Stimulated activated CD4-positive, alpha-beta T cell treated with anti-CD3 and anti-CD28 coated beads, Interleukin-12 subunit alpha, Interleukin-12 subunit beta, amount 100 ng/mL, for 48 hours (primary cell): ENCODE results near the gene CISTR.

ENCODE experiments used
- DNase-seq, 3 donors: peaks; one replicate each; pipeline ENCODE4 v3.0.0-alpha.2; 2020; ENCODE audit warnings: low read depth in 2 of 3, low spot score in 1 of 3

The CISTR gene

DNA sequence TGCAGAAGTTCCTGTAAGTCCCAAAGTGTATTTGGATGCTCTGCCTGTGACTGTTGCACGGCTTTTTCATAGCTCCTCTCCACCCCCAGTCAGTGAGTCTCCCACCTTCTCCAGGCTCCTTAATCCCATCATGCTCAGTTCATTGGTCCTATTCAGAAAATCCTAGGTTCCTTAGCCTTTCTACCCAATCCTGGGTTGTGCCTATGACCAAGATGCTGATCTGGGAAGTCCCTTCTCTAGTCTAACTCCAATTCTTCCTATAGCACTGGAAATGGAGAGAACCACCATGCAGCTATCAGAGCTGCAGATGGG, 7.7 kb downstream of the CISTR start:
- no peak for DNase-seq

DNA sequence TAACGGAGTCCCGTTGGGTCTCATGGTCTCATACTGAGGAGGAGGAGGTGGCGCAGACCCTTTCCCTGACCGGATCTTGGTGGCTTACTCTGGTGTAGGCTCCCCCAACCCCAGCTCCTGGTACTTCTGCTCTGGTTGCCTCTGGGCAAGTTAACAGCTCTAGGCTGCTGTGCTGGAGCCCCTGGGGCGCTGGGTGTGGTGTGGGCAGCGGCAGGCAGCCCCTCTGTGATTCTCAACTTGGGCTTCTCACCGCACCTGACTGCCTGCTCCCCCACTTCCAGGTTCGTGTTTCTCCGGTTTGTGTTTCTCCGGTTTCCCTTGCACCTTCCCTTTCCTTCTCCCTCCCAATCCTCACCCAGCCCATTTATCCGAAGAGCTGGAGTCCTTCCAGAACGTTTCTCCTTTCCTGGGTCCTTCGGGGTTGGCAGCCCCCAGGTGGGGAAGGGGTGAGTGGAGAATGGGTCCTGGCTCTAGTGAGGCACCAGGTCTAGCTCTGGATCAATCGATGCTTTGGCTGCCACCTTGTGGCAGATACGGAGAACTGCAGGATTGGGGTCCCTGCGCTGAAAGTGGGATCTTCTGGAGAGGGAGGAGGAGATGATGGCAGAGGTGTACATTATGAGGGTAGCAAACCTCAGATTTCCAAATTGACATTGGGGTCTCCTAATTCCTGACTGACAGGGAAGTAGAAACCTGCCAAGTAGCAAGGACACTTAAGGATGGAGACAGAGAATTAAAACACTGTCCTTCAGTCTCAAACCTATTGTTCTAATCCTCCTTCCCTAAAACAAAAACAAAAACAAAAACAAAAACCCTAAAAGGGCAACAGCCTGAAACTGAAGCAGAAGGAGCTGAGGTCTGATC, 8.3 kb downstream of the CISTR start:
- DNase-seq: peak in 2 of 3 donors; percentile 44 to 66

DNA sequence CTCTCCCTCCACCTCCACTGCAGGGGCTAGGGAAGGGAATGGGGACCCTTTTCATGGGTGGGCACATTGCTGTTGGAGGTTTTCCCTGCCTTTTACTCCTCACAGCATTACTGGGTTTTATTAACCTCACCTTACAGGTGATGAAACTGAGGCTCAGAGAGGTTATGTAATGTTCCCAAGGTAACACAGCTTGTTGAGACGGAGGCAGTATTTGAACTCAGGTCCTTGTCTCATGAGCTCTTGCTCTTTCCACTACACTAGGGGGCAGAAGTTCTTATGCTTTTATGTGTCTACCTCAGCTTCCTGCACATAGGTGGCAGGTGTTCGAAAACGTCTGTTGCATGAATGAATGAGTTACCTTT, 11.7 kb downstream of the CISTR start:
- DNase-seq: no peak

DNA sequence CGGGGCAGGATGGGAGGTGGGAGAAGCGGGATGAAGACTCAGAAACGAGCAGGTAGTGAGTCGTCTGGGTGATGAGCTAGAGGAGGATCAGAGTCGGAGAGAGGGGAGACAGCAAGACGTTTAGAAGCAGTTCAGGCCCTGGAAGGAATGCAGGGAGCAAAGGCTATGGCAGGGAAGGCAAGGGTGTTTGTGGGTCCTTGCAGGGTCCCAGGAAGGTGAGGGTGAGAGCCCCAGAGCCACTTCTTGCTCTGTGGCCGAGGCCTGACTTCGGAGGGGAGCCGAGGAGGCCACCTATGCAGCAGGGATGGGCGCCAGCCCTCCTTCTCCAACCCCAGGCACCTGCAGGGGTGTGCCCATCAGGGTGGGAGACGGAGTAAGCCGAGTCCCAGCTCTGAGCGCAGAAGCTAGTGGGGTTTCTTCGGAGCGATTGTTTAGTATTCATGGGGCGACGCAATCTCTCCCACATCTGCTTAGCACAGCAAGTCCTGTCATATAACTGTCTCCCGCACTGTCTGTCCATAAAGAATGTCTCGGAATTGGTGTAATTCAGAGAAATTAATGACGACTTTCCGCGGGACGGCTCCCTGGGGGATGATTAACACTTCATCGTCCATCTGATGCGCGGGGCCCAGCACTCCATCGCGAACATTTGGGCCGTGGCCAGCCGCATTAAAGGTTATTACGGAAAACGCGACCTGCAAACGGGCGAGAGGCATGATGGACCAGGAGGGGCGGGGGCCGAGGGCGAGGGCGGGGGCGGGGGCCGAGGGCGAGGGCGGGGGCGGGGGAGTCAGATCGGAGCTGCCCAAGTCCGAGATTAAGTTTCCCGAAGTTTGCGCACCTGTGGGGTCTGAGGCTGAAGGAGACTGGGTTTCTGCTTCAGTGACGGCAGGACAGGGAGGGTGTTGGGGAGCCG, 12.3 kb downstream of the CISTR start:
- no peak for DNase-seq

DNA sequence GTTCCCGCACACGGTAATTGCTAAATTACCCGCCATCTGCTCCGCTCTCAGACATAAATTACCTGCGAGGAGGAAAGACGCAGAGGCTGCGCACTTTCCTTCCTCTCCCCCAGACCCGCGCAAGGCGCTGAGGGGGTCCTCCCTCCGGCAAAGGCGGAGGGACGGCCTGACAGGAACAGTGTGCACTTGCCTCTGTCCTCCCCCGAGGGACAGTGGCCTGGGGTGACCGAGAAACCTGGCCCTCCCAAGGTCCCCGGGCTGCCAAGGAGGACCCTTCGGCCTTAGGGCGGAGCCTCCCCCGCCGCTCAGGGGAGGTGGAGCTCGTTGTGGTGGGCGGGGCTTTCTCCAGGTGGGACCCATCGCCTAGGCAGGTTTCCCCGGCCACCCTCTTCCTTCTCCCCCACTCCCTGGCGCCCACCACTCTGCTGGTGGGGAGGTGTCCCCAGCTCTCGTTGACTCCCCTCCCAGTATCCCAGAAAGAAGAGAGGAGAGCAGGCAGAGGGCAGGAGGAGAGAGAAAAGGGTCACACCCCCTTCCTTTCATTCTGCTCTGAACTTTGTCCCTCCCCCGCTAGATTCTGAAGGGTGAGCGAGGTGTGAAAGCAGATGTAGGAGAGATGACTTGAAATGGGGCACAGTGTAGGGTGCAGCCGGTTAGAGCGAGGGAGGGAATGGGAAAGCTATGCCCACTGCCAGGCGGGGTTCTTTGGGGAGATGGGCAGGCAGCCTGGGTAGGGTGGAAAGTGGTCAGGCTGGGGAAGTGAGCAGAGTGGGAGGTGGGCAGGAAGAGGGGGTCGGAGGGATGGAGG, 13.2 kb downstream of the CISTR start:
- no peak for DNase-seq

DNA sequence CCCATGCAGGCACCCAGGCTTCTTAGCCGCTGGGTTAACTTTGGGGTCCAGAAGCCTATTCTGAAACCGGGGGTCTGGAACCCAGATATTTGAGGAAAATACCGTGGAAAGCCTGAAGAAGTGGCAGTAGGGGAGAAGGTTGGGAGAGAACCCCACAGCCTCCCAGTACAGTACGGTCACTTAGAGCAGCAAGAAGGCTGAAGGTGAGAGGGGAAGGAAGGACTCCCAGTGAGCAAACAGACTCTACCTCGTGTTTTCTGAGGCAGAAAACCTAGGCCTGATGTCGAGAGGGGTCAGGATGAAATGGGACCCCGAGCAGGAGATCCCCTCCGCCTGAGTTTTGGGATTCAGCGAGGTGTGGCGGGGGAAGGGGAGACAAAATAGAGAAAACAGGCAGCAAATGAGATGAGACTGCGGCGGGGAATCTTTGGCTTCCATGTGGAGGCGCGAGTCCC, 13.8 kb downstream of the CISTR start:
- DNase-seq: no peak

DNA sequence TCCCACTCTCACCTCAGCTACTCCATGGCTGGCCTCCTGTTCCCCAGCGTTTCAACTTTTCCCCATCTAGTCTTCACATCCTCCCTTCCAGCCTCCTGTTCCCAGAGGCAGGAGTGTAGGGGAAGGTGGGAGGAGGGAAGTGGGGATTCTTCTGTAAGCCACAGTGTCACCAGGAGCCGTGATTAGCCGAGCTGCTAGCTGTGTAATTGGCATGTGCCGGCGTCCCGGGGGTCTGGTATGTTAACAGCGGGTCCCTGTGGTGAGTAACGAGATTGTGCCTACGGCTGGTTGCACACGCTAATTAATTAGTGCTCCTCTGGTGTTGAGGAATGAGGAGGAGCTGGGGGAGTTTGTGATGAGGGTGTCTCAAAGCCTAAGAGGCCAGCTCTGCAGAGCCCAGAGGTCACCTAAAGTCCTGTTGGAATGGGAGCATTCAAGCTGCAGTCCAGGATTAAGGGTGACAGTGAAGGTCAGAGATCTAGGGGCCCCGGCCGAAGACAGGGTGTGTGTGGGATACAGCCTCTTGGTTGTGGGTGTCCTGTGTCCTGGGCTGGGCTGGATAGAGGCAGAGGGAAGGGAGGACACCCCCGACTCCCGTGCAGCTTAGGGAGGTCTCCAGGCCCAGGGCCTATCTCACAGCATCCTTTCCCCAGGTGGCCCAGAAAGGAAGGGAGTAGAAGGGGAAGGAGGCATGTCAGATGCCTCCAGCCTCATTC, 14.5 kb downstream of the CISTR start:
- DNase-seq: no peak

DNA sequence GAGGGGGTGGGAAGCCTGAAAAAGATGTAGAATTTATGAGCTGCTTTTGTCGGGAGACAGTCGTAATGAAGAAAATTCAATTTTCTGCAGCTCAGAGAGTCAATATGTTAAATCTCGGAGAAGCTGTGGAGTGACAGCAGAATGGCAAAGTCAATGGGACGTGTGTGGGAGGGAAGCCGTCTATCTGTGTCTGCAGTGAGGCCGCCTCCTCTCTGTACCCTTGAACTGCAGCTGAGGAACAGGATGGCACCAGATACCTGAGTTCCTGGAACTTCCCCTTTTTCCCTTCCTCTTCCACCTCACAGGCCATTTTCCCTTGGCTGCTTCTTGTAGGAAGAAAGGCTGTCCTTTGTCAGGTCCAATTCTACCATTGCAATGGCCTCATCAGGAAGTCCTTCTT, 15.2 kb downstream of the CISTR start:
- DNase-seq: no peak

DNA sequence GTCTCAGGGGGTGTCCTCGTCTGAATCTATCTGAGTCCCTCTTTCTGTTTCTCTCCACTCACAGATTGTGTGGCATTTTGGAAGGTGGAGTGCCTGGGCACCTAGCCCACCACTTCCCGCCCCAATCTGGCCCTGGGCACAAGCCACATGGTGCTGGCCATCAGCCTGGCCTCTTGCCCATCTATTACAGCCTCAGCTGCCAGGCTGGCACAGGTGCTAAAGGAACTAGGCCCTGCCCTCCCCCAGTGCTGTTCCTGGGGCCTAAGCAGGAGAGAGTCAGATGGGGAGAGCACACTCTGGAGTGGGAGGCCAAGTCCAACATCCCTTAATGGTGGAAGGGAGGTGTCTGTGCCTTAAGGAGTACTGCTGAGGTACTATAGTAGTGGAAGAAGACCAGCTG, 16.2 kb downstream of the CISTR start:
- DNase-seq: no peak

DNA sequence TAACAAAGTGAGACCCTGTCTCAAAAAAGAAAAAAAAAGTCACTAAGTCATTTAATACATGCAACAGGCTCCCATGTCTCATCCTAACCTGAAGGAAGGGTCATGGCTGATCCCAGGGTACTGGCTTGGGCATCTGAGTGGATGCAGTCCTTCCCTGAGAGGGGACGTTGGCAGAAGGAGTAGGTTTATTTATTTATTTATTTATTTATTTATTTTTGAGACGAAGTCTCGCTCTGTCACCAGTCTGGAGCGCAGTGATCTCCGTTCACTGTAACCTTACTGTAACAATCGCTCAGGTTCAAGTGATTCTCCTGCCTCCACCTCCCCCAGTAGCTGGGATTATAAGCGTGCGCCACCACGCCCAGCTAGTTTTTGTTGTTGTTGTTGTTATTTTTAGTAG, 17.4 kb downstream of the CISTR start:
- DNase-seq: no peak

DNA sequence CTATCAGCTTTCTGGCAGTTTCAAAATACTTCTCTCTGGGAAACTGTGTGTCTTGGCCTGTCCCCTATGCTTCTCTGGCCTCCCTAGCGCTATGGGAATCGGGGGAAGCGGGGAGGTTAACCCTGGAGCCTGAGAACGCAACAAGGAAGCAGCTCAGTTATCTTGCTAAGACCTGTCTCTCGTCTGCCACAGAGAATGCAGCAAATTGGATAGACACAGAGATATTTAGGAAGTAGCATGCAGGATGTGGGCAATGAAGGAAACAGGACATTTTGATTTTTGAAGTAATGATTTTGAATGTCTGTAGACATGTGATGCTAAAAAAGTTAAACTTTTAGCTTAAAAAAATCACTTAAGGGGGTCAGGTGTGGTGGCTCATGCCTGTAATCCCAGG, 18.0 kb downstream of the CISTR start:
- DNase-seq: no peak

DNA sequence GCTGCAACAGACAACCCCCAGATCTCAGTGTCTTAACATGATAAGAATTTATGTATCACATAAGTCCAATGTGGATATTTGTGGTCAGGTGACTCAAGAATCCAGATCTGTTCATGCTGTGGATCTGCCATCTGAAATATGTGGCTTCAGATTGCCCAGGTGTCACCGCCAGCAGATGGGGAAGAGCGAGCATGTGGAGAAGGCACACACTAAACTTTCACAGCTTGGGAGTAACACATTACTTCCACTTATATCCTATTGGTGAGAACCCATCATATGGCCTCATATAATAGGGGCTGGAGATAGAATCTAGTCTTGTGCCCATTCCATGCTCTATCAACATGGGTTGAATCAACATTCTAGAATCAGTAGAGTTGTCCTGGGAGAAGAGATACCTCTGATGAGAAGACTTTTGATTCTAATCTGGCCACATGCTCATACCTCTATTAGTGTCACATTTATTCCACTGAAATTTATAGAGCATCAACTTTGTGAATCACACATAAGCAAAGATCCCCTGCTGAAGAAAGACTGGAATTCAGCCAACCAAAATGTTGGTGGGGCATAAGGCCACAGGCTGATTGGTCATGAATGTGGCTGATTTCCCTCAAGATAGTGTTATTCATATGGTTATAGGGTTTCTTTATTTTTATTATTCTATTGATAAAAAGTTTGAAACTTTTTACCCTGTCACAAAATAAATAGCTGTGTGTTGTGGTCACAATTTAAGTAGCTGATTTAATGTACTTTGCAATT, 18.6 kb downstream of the CISTR start:
- no peak for DNase-seq

DNA sequence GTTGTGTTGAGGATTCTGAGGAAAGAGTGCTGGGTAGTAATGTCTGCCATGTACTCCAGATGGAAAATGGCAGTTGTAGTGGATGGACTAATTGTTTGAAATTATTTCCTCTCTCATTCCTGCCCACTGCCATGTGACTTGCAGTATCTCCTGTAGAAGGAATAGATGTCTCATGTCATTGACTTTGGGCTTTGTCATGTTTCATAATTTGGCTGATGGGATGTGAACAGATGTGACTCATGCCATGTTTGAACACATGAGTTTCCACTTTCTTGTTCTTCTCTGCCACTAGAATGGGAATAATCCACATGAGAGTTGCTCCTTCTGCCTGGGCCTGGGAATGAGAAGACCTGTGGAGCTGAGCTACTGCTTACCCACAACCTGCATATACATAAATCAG, 22.1 kb downstream of the CISTR start:
- no peak for DNase-seq

DNA sequence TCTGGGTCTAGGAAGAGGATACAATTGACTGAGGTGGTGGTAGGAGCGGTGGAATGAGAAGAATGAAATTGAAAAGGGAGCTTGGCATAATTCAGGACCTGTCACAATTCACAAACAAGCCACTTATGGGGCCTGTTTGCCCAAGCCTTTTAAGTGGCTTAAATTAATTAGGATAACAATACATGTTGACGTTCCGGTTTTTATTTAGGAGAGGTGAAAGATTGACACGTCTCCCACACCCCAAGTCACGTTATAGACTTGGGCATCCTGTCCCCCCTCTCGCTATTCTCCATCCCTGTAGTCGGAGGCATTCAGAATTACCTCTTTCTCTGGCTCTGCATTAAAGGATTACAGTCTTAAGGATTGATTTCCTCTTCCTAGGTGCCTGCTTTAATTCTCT, 23.6 kb downstream of the CISTR start:
- DNase-seq: no peak

DNA sequence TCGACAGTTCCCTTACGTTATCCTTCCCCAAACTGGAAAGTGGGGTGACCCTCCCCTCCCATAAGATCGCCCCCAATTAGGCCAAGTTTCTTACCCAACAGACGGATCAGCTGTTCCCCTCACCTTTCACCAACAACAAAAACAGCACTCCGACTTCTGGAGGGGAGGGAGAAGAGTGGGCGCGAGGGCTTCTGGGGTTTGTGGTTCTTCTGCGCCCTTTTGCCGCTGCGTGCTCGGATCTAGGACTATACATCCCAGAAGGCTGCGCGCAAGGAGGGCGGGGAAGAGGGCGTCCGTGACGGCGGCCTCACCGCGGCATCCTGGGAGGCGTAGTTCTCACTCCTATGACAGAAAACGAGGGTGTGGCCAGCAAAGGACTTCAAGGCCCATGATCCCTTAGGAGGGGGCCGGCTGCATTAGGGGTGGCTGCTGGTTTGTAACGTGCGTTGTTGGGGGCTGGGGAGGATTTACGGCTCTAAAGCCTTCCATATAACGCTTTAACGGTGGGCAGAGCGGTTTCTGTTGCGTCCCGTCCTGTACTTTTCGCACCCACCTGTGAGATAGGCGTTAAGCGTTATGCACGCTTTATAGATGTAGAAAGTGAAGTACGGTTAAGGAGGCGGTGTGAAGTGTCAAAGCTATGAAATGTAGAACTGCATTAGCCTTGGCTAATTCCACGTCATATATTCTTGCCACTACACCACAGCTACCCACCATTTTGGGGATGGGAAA, 24.3 kb downstream of the CISTR start, which contains the start of gene CALCOCO1:
TSS of gene CALCOCO1 (minus strand) at position 143 of the 732 bp plus-strand sequence. CDS start 2,210 bp downstream, outside the sequence.
- peak; percentile 91 to 95 (median 95) for DNase-seq

DNA sequence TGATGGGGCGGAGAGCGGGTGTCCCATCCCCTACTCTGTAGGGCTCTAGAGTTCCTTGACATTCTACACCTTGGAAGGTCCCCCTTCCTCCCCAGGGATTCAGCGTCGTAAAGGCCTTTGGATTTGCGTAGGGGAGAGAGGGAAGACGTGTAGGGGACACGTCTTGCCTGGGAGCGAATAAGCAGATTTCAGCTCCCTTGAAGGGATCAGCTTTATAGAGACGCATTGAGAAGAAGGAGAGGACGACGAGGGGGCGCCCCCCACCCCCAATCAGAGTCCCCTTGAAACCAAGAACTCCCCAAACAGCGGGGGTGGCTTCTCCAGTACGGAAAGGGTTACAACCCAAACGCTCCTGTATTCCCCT, 24.9 kb downstream of the CISTR start:
- no peak for DNase-seq

DNA sequence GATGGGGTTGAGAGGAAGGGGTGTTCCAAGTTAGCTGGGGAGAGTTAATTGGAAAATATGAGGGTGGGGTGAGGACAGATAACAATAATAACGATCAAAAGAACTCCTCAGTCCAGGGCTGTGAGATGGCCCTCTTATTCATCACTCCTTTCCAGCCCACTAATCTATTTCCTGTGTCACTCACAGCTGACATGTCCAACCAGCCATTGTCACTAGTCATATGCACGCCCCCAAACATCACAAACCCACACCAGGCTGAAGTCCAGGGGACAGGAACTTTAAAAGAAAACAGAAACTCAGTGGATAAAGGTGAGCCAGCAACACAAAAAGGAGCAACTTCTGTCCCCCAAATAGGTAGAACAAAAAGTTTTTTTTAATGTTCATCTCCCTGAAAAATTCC, 25.4 kb downstream of the CISTR start:
- no peak for DNase-seq

DNA sequence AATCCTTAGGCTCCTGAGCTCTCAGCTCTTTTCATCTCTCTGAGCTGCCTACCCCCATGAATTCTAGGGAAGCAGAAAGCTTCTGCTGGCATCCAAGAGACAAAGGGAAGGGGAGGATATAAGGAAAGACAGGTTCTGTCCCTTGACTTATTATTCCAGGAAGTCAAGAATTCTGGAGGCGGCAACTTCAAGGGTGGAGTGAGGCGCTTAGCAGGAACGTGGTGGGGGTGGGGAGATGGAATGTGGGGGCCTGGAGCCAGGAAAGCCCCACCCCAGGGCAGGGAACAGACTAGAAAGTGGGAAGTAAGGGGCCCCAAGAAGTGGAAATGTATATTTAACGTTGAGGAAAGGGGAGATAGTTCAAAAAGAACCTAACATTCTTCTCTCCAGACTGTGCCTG, 26.0 kb downstream of the CISTR start:
- no peak for DNase-seq

DNA sequence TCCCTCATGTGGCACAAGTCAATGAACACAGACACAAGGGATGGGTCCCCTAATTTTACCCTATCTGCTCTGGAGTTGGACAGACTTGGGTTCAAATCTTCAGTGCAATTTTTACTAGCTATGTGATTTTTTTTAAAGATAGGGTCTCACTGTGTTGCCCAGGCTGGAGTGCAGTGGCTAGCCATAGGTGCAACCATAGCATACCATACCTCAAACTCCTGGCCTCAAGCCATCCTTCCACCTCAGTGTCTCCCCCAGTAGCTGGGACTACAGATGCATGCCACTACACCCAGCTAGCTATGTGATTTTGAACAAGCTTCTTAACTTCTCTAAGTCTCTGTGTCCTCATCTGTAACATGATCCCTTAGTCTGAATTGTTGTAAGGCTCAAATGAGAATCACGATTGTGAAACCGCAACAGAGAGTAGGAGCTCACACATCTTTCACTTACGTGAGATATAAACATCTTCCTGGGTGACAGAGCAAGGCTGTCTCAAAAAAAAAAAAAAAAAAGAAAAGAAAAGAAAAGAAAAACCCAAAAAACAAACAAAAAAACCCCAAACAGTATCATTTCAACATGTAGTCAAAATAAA, 29.2 kb downstream of the CISTR start:
- no peak for DNase-seq
